BLaER1 (cell line): ENCODE results near the gene PPP1R13L.
"Not testable (repeated sequence)": the region's sequence is repeated elsewhere in the genome, so short reads cannot be mapped to it uniquely, and the experiment has no call there.

ENCODE experiments used
- H3K27ac ChIP-seq: shearing (Covaris generic); formaldehyde crosslinking; 2 replicates; pipeline ENCODE4 v1.8.1; 2022
- H3K27me3 ChIP-seq: shearing (Covaris generic); formaldehyde crosslinking; 2 replicates; pipeline ENCODE4 v1.8.1; 2022
- H3K36me3 ChIP-seq: shearing (Covaris generic); formaldehyde crosslinking; 2 replicates; pipeline ENCODE4 v1.8.1; 2022
- H3K4me1 ChIP-seq: shearing (Covaris generic); formaldehyde crosslinking; 2 replicates; pipeline ENCODE4 v1.8.1; 2022
- H3K4me2 ChIP-seq: shearing (Covaris generic); formaldehyde crosslinking; 2 replicates; pipeline ENCODE4 v1.8.1; 2022
- H3K4me3 ChIP-seq: shearing (Covaris generic); formaldehyde crosslinking; 2 replicates; pipeline ENCODE4 v1.8.1; 2022
- H3K9ac ChIP-seq: shearing (Covaris generic); formaldehyde crosslinking; 2 replicates; pipeline ENCODE4 v1.8.1; 2022
- H3K9me3 ChIP-seq: shearing (Covaris generic); formaldehyde crosslinking; 2 replicates; pipeline ENCODE4 v1.8.1; 2022
- H4K20me1 ChIP-seq: shearing (Covaris generic); formaldehyde crosslinking; 2 replicates; pipeline ENCODE4 v1.8.1; 2022
- Cebpa-rat ChIP-seq: shearing (Covaris generic); IDR thresholded peaks from 2 replicates; pipeline ENCODE4 v1.8.1; 2022

PPP1R13L gene

GRCh38 chr19:45339629-45340028, 65.2 kb downstream of the PPP1R13L start:
- no peak overlapping the region for H3K4me3 ChIP-seq
- H3K27me3 ChIP-seq = peaks cover 19% of the 10 kb centered on the region
- peaks cover 17% of the 10 kb centered on the region for H3K4me1 ChIP-seq
- H3K9ac ChIP-seq = no peak overlapping the region
- no peak overlapping the region for H3K27ac ChIP-seq
- no peaks in the 10 kb centered on the region for H3K9me3 ChIP-seq
- H3K36me3 ChIP-seq = no peaks in the 10 kb centered on the region
- H4K20me1 ChIP-seq = no peaks in the 10 kb centered on the region
- no peak for TF ChIP-seq Cebpa-rat
- no peak overlapping the region for H3K4me2 ChIP-seq

GRCh38 chr19:45336696-45337251, 68.1 kb downstream of the PPP1R13L start:
- Histone ChIP-seq H3K4me1 (peaks cover 17% of the 10 kb centered on the region), H3K27me3 (peaks cover 19% of the 10 kb centered on the region), H3K9ac (no peak overlapping the region), H3K4me2 (no peak overlapping the region), H4K20me1 (no peaks in the 10 kb centered on the region), H3K36me3 (no peaks in the 10 kb centered on the region), H3K27ac (no peak overlapping the region), H3K4me3 (no peak overlapping the region), H3K9me3 (no peaks in the 10 kb centered on the region)
- TF ChIP-seq Cebpa-rat = no peak

- H4K20me1 ChIP-seq, H3K9ac ChIP-seq, H3K27ac ChIP-seq, H3K36me3 ChIP-seq, H3K9me3 ChIP-seq, H3K4me3 ChIP-seq, H3K27me3 ChIP-seq, H3K4me2 ChIP-seq: not testable (repeated sequence)
- H3K4me1 ChIP-seq = peaks cover 15% of the 10 kb centered on the region; the same call in 1 of the 2 replicates
Measured at GRCh38 chr19:45334881-45335280, 70.0 kb downstream of the PPP1R13L start.

GRCh38 chr19:45333609-45334303, 71.1 kb downstream of the PPP1R13L start:
- TF ChIP-seq Cebpa-rat = no peak
- H3K9ac ChIP-seq = no peak overlapping the region

GRCh38 chr19:45331411-45331810, 73.5 kb downstream of the PPP1R13L start:
- peaks cover 19% of the 10 kb centered on the region for H3K4me1 ChIP-seq
- H3K9ac ChIP-seq = no peak overlapping the region
- H3K27ac ChIP-seq = no peak overlapping the region
- no peaks in the 10 kb centered on the region for H4K20me1 ChIP-seq
- H3K9me3 ChIP-seq = no peaks in the 10 kb centered on the region
- H3K4me3 ChIP-seq = no peak overlapping the region
- no peak overlapping the region for H3K4me2 ChIP-seq
- no peaks in the 10 kb centered on the region for H3K27me3 ChIP-seq
- no peaks in the 10 kb centered on the region for H3K36me3 ChIP-seq
- no peak for TF ChIP-seq Cebpa-rat

More at GRCh38 chr19:45333609-45334303, 71.1 kb downstream of the PPP1R13L start:
- H3K4me2 ChIP-seq = no peak overlapping the region
- no peaks in the 10 kb centered on the region for H4K20me1 ChIP-seq
- H3K9me3 ChIP-seq = no peaks in the 10 kb centered on the region
- H3K4me3 ChIP-seq = no peak overlapping the region
- H3K36me3 ChIP-seq = no peaks in the 10 kb centered on the region
- H3K27ac ChIP-seq = no peak overlapping the region
- H3K4me1 ChIP-seq = peaks cover 15% of the 10 kb centered on the region; the same call in 1 of the 2 replicates
- no peaks in the 10 kb centered on the region for H3K27me3 ChIP-seq
